Measurements from ENCODE around the gene MTG2. TPM values are rescaled to one million over a fixed set of nuclear protein-coding genes. Genes with fewer than 3 reads are reported as not detected.

MTG2 gene
- total and polyA plus RNA-seq, 2 of the 8 experiments (the other 6 are each of a cell fraction or from before 2014, with no cell fraction given): 14.4 to 22.8 TPM

GRCh38 chr20:62222972-62223371 is 40.1 kb downstream of the MTG2 start:
- Histone ChIP-seq H3K23me2 (ENCODE audit: low read depth, low read length) (peaks cover 21% of the 10 kb centered on the region; the same call in 1 of the 2 replicates), H3K23ac (ENCODE audit: insufficient read length) (no peak overlapping the region), H3K9ac (replicated peaks in 1 of 4; ENCODE audit: extremely low read depth in 1 of 4, low read depth in 3 of 4, low read length in 3 of 4) (no peak overlapping the region), H3K4me1 (replicated peaks in 1 of 4; ENCODE audit: control insufficient read depth in 3 of 4, insufficient read depth in 4 of 4, low read length in 3 of 4) (peaks cover 0 to 35% (median 21%) of the 10 kb centered on the region in 4 experiments; a peak in 6 of 7 replicates), H2BK15ac (ENCODE audit: low read length) (peak overlapping the region; percentile 61; the same call in 1 of the 2 replicates), H3K4me2 (ENCODE audit: insufficient read depth in 1 of 2, low read depth in 2 of 2, low read length in 2 of 2) (no peak overlapping the region), H2BK20ac (ENCODE audit: low read length) (no peak overlapping the region), H3K14ac (ENCODE audit: insufficient read length) (no peak overlapping the region), H3K9me3 (ENCODE audit: insufficient read depth in 2 of 2, low read depth in 1 of 2, low read length in 1 of 2) (no peaks in the 10 kb centered on the region), H4K8ac (ENCODE audit: extremely low read depth, insufficient read depth, low read length) (no peak overlapping the region; the same call in 1 of the 2 replicates), H3K79me1 (ENCODE audit: low read depth, low read length) (no peaks in the 10 kb centered on the region), H3K27me3 (replicated peaks in 1 of 4; ENCODE audit: control insufficient read depth in 3 of 4, extremely low read depth in 1 of 4, insufficient read depth in 3 of 4, low read length in 3 of 4) (peaks cover 9 to 59% (median 40%) of the 10 kb centered on the region in 4 experiments), H3K27ac (ENCODE audit: low read depth, low read length) (no peak overlapping the region), H4K91ac (replicated peaks; ENCODE audit: insufficient read length, low read length) (no peak overlapping the region), H3K4ac (replicated peaks; ENCODE audit: insufficient read length, low read depth, low read length) (no peak overlapping the region), H3K36me3 (ENCODE audit: control insufficient read depth in 2 of 4, insufficient read depth in 4 of 4, low read length in 3 of 4) (no peaks in the 10 kb centered on the region), H2BK120ac (replicated peaks; ENCODE audit: low read depth, low read length) (no peak overlapping the region), H3K18ac (ENCODE audit: extremely low read depth, low read length) (no peak overlapping the region), H2BK5ac (ENCODE audit: low read depth, low read length) (no peak overlapping the region), H2AK5ac (ENCODE audit: low read depth, low read length) (no peak overlapping the region), H4K20me1 (replicated peaks in 1 of 2; ENCODE audit: control insufficient read depth in 1 of 2, insufficient read depth in 2 of 2, low read length in 2 of 2) (peaks cover 6 to 16% of the 10 kb centered on the region in 2 experiments), H2BK12ac (ENCODE audit: low read depth, low read length) (no peak overlapping the region; the same call in 1 of the 2 replicates), H4K5ac (ENCODE audit: insufficient read length, low read depth, low read length) (no peak overlapping the region), H2AFZ (ENCODE audit: low read length) (no peak overlapping the region), H3K4me3 (ENCODE audit: extremely low read depth in 1 of 4, insufficient read depth in 2 of 4, low read depth in 3 of 4, low read length in 4 of 4) (no peak overlapping the region), H3K79me2 (ENCODE audit: control insufficient read depth in 1 of 2, insufficient read depth in 2 of 2, low read length in 2 of 2) (no peaks in the 10 kb centered on the region), H3K56ac (replicated peaks; ENCODE audit: insufficient read length, low read depth, low read length) (no peak overlapping the region)
- TF ChIP-seq CREB1 (IDR thresholded peaks at IDR 0.05) (no peak), BACH1 (IDR thresholded peaks at IDR 0.05; ENCODE audit: low read length) (no peak), HDAC6 (IDR thresholded peaks at IDR 0.05; ENCODE audit: low read depth, low read length) (no peak), BCL11A (IDR thresholded peaks at IDR 0.05; ENCODE audit: low read depth in 2 of 2, low read length in 2 of 2) (no peak), SIX5 (IDR thresholded peaks at IDR 0.05; ENCODE audit: low read depth, low read length) (no peak), GABPA (IDR thresholded peaks at IDR 0.05; ENCODE audit: borderline replicate concordance, insufficient read depth, low read length) (no peak), USF2 (IDR thresholded peaks at IDR 0.05; ENCODE audit: low read length) (no peak), RNF2 (IDR thresholded peaks at IDR 0.05; ENCODE audit: borderline replicate concordance, low read depth, low read length, missing control alignments, poor library complexity, severe bottlenecking) (no peak)
- no peak for FAIRE-seq
- DNase-seq (ENCODE audit: low read depth in 1 of 2, low spot score in 2 of 2): no peak
- CTCF ChIA-PET (ENCODE audit: partially characterized antibody): interaction anchor here (0.7 to 2.2 kb wide), 4 partner anchors 9 to 244 kb away, joined by 3 to 6 read pairs (median 3); no protein-coding TSS in a partner anchor
- 88% methylated on average over 13 of the region's 13 CpGs; no CpG with 5 or more reads in 1 of the 2 experiments for WGBS, 2 experiments (ENCODE audit: extremely low coverage in 1 of 2, insufficient coverage in 1 of 2, insufficient read length in 1 of 2, insufficient replicate concordance in 2 of 2, low coverage in 1 of 2, low lambda C conversion rate in 2 of 2, missing lambda C conversion rate in 1 of 2)
- POLR2A ChIA-PET (ENCODE audit: partially characterized antibody): interaction anchor here (1.6 kb wide), 1 partner anchor 30 kb away, joined by 3 read pairs; no protein-coding TSS in a partner anchor
